ENCODE measurements around the gene PRKCA. TPM values are rescaled to one million over a fixed set of nuclear protein-coding genes. Genes with fewer than 3 reads are reported as not detected.
"Not testable (repeated sequence)": the region's sequence is repeated elsewhere in the genome, so short reads cannot be mapped to it uniquely, and the experiment has no call there.

PRKCA gene
- total and polyA plus RNA-seq, 5 experiments from 2014 or later = 1.3 to 97.3 (median 5.8) TPM

- H3K27me3 Mint-ChIP-seq, POLR2A ChIA-PET, H3K9me3 Mint-ChIP-seq, DNase-seq, ATAC-seq, H3K4me3 Mint-ChIP-seq: not testable (repeated sequence)
- Mint-ChIP-seq H3K27ac (peak overlapping the region in 7 of 10 donors; percentile 10 to 74 (median 36)), H3K36me3 (peaks cover 0 to 28% (median 20%) of the 10 kb centered on the region in 3 donors), H3K4me1 (peaks cover 8 to 52% (median 32%) of the 10 kb centered on the region in 4 donors)
Measured at GRCh38 chr17:66713021-66713532, 410.7 kb downstream of the PRKCA start.

GRCh38 chr17:66713533-66714042, 411.2 kb downstream of the PRKCA start:
- Mint-ChIP-seq H3K4me3 (peak overlapping the region in 1 of 10 donors; percentile 45), H3K4me1 (peaks cover 8 to 49% (median 32%) of the 10 kb centered on the region in 4 donors)
- POLR2A ChIA-PET = no interaction called here

GRCh38 chr17:66714046-66715023, 411.9 kb downstream of the PRKCA start:
- no peak for DNase-seq
- POLR2A ChIA-PET = no interaction called here
- no peaks in the 10 kb centered on the region for H3K9me3 Mint-ChIP-seq
- H3K4me3 Mint-ChIP-seq = no peak overlapping the region
- no peak for ATAC-seq
- H3K27me3 Mint-ChIP-seq = no peaks in the 10 kb centered on the region
- H3K4me1 Mint-ChIP-seq = peaks cover 11 to 48% (median 32%) of the 10 kb centered on the region in 4 donors
- H3K27ac Mint-ChIP-seq = peak overlapping the region in 5 of 10 donors; percentile 13 to 70 (median 49)
- peaks cover 0 to 31% (median 29%) of the 10 kb centered on the region in 3 donors for H3K36me3 Mint-ChIP-seq

More at GRCh38 chr17:66713533-66714042, 411.2 kb downstream of the PRKCA start:
- Mint-ChIP-seq H3K27me3 (no peaks in the 10 kb centered on the region), H3K27ac (peak overlapping the region in 8 of 10 donors; percentile 10 to 90 (median 46)), H3K36me3 (peaks cover 0 to 30% (median 24%) of the 10 kb centered on the region in 3 donors), H3K9me3 (no peaks in the 10 kb centered on the region)
- DNase-seq = peak in 1 of 10 donors; percentile 13
- ATAC-seq = peak in 1 of 2 donors; percentile 8

- no peak for DNase-seq
- POLR2A ChIA-PET = interaction anchor here (0.6 kb wide), 1 partner anchor 1741 kb away, joined by 3 read pairs; no protein-coding TSS in a partner anchor
Measured at GRCh38 chr17:66715076-66715675, 412.8 kb downstream of the PRKCA start.

GRCh38 chr17:66715745-66716156, 413.3 kb downstream of the PRKCA start:
- H3K27ac Mint-ChIP-seq = no peak overlapping the region
- POLR2A ChIA-PET = no interaction called here
- H3K9me3 Mint-ChIP-seq = no peaks in the 10 kb centered on the region
- peaks cover 0 to 32% (median 23%) of the 10 kb centered on the region in 3 donors for H3K36me3 Mint-ChIP-seq
- H3K4me1 Mint-ChIP-seq = peaks cover 12 to 38% (median 28%) of the 10 kb centered on the region in 4 donors
- peak in 4 of 10 donors; percentile 2 to 41 (median 34) for DNase-seq
- peak; percentile 35 to 43 for ATAC-seq
- no peak overlapping the region for H3K4me3 Mint-ChIP-seq
- H3K27me3 Mint-ChIP-seq = no peaks in the 10 kb centered on the region

More at GRCh38 chr17:66715076-66715675, 412.8 kb downstream of the PRKCA start:
- Mint-ChIP-seq H3K4me3 (no peak overlapping the region), H3K27ac (peak overlapping the region in 1 of 10 donors; percentile 60), H3K27me3 (no peaks in the 10 kb centered on the region), H3K9me3 (no peaks in the 10 kb centered on the region), H3K36me3 (peaks cover 0 to 31% (median 24%) of the 10 kb centered on the region in 3 donors), H3K4me1 (peaks cover 14 to 43% (median 30%) of the 10 kb centered on the region in 4 donors)
- ATAC-seq = no peak

- no peak overlapping the region for H3K4me3 Mint-ChIP-seq
- H3K27me3 Mint-ChIP-seq = no peaks in the 10 kb centered on the region
- H3K4me1 Mint-ChIP-seq = peaks cover 10 to 34% (median 23%) of the 10 kb centered on the region in 4 donors
- DNase-seq (no peak), ATAC-seq (no peak)
- peak overlapping the region in 1 of 10 donors; percentile 3 for H3K27ac Mint-ChIP-seq
- POLR2A ChIA-PET = no interaction called here
- H3K36me3 Mint-ChIP-seq = peaks cover 0 to 31% (median 23%) of the 10 kb centered on the region in 3 donors
- no peaks in the 10 kb centered on the region for H3K9me3 Mint-ChIP-seq
Measured at GRCh38 chr17:66716236-66717026, 414.0 kb downstream of the PRKCA start.

- no peak overlapping the region for H3K27ac Mint-ChIP-seq
- peaks cover 6 to 26% (median 13%) of the 10 kb centered on the region in 4 donors for H3K4me1 Mint-ChIP-seq
- ATAC-seq (no peak), DNase-seq (no peak)
- no peak overlapping the region for H3K4me3 Mint-ChIP-seq
- no peaks in the 10 kb centered on the region for H3K9me3 Mint-ChIP-seq
- peaks cover 0 to 25% (median 23%) of the 10 kb centered on the region in 3 donors for H3K36me3 Mint-ChIP-seq
- no peaks in the 10 kb centered on the region for H3K27me3 Mint-ChIP-seq
- POLR2A ChIA-PET = no interaction called here
Measured at GRCh38 chr17:66717641-66718058, 415.2 kb downstream of the PRKCA start.

GRCh38 chr17:66720027-66720426, 417.6 kb downstream of the PRKCA start:
- Mint-ChIP-seq H3K27ac (peak overlapping the region in 2 of 10 donors; percentile 68 to 77), H3K4me1 (peaks cover 6 to 14% (median 11%) of the 10 kb centered on the region in 4 donors), H3K27me3 (no peaks in the 10 kb centered on the region), H3K9me3 (no peaks in the 10 kb centered on the region), H3K4me3 (no peak overlapping the region), H3K36me3 (peaks cover 0 to 24% (median 23%) of the 10 kb centered on the region in 3 donors)
- ATAC-seq = no peak
- POLR2A ChIA-PET = no interaction called here
- no peak for DNase-seq

GRCh38 chr17:66720567-66720966, 418.2 kb downstream of the PRKCA start:
- H3K36me3 Mint-ChIP-seq = peaks cover 0 to 28% (median 23%) of the 10 kb centered on the region in 3 donors
- POLR2A ChIA-PET = no interaction called here
- H3K27me3 Mint-ChIP-seq = no peaks in the 10 kb centered on the region
- ATAC-seq (no peak), DNase-seq (no peak)
- H3K27ac Mint-ChIP-seq = no peak overlapping the region
- H3K9me3 Mint-ChIP-seq = no peaks in the 10 kb centered on the region
- H3K4me1 Mint-ChIP-seq = peaks cover 10 to 19% (median 14%) of the 10 kb centered on the region in 4 donors
- no peak overlapping the region for H3K4me3 Mint-ChIP-seq

- no peak overlapping the region for H3K4me3 Mint-ChIP-seq
- peaks cover 0 to 30% (median 14%) of the 10 kb centered on the region in 3 donors for H3K36me3 Mint-ChIP-seq
- DNase-seq (no peak), ATAC-seq (no peak)
- H3K27me3 Mint-ChIP-seq = no peaks in the 10 kb centered on the region
- H3K4me1 Mint-ChIP-seq = peaks cover 9 to 19% (median 17%) of the 10 kb centered on the region in 4 donors
- H3K9me3 Mint-ChIP-seq = no peaks in the 10 kb centered on the region
- POLR2A ChIA-PET = no interaction called here
- no peak overlapping the region for H3K27ac Mint-ChIP-seq
Measured at GRCh38 chr17:66722341-66722740, 419.9 kb downstream of the PRKCA start.

GRCh38 chr17:66724581-66725341, 422.3 kb downstream of the PRKCA start:
- Mint-ChIP-seq H3K27me3 (no peaks in the 10 kb centered on the region), H3K27ac (peak overlapping the region in 3 of 10 donors; percentile 13 to 56 (median 29)), H3K9me3 (no peaks in the 10 kb centered on the region), H3K36me3 (peaks cover 0 to 27% (median 0%) of the 10 kb centered on the region in 3 donors), H3K4me3 (no peak overlapping the region), H3K4me1 (peaks cover 11 to 27% (median 16%) of the 10 kb centered on the region in 4 donors)
- DNase-seq = no peak
- ATAC-seq = no peak
- POLR2A ChIA-PET = no interaction called here
